Gastrocnemius medialis (tissue), 4 donors: ENCODE data around the gene SCN7A. TPM values are rescaled to one million over a fixed set of nuclear protein-coding genes. Genes with fewer than 3 reads are reported as not detected.

Experiments
- ATAC-seq, 2 donors: fragments of 150-250 bp; one replicate each; pipeline ENCODE4 v1.9.1; 2016
- DNase-seq, 2 donors: peaks; one replicate each; pipeline ENCODE4 v3.0.0-alpha.2; 2019
- H3K27ac ChIP-seq, 4 donors: fragments of 200-600 bp; sonication (generic); 1 replicate in 1 of 4; 2 replicates in 3 of 4; pipeline ENCODE4 v1.5.1; 2016 to 2018; ENCODE audit warnings: mild to moderate bottlenecking in 2 of 4, moderate library complexity in 1 of 4
- H3K27me3 ChIP-seq, 3 donors: fragments of 200-600 bp; sonication (generic) in 2 of 3; 1 replicate in 1 of 3; 2 replicates in 2 of 3; pipeline versions ENCODE4 v1.5.1 to v1.6.0; 2016 to 2019; ENCODE audit warnings: mild to moderate bottlenecking in 1 of 3, moderate library complexity in 1 of 3
- H3K36me3 ChIP-seq, 2 donors: fragments of 200-600 bp; sonication (generic) in 1 of 2; one replicate each; pipeline ENCODE4 v1.5.1; 2017 to 2018
- H3K4me1 ChIP-seq, 2 donors: fragments of 200-600 bp; sonication (generic) in 1 of 2; one replicate each; pipeline ENCODE4 v1.5.1; 2016 to 2017; ENCODE audit warnings: mild to moderate bottlenecking in 2 of 2
- H3K4me3 ChIP-seq, 4 donors: fragments of 200-600 bp; sonication (generic) in 3 of 4; 1 replicate in 1 of 4; 2 replicates in 3 of 4; pipeline ENCODE4 v1.5.1; 2016 to 2019; ENCODE audit warnings: mild to moderate bottlenecking in 2 of 4
- H3K9me3 ChIP-seq, 3 donors: fragments of 200-600 bp; sonication (generic) in 2 of 3; 1 replicate in 1 of 3; 2 replicates in 2 of 3; pipeline ENCODE4 v1.5.1; 2016 to 2019
- CTCF ChIP-seq, 5 experiments: fragments of 450-650 bp in 3 of 5; fragments of 200-600 bp in 2 of 5; sonication (generic) in 2 of 5; IDR thresholded peaks in 4 of 5; conservative IDR thresholded peaks in 1 of 5; 1 replicate in 4 of 5; 2 replicates in 1 of 5; pipeline ENCODE4 v1.5.1; 2016 to 2019; ENCODE audit warnings: antibody characterized with exemption in 5 of 5, mild to moderate bottlenecking in 3 of 5, moderate library complexity in 3 of 5
- POLR2A ChIP-seq, 2 donors: fragments of 450-650 bp; IDR thresholded peaks; one replicate each; pipeline ENCODE4 v1.6.1; 2017; ENCODE audit warnings: antibody characterized with exemption in 2 of 2, mild to moderate bottlenecking in 2 of 2, moderate library complexity in 2 of 2
- in situ Hi-C, 4 donors: fragments of 200-750 bp; cut with MboI; loops; one replicate each; pipeline versions ENCODE4 v1.15.0 to v1.8.0; 2017; ENCODE audit warnings: low sequenced_read_pairs in 4 of 4
- intact Hi-C: fragments of 100-400 bp; cut with DNase I; formaldehyde crosslinking; loops from one replicate; pipeline ENCODE4 v1.15.1; 2023; ENCODE audit warnings: low total_unique reads
- total RNA-seq, 4 donors: library from RNA; depleted of rRNA; stranded (reverse); fragments of >200 nt; gene quantifications; one replicate each; pipeline versions ENCODE4 v1.1.0 to v1.2.3, GENCODE V29; 2016

The SCN7A gene
- total RNA-seq, 4 donors from 2014 or later = 2.5 to 16.5 (median 5.2) TPM

- in situ Hi-C loops (no loop called here), intact Hi-C loops (no loop called here)
- H3K27me3 ChIP-seq = no peaks in the 10 kb centered on the region
- peaks cover 7 to 16% of the 10 kb centered on the region in 2 donors for H3K4me1 ChIP-seq
- no peaks in the 10 kb centered on the region for H3K9me3 ChIP-seq
- peak overlapping the region in 1 of 4 donors; percentile 6 for H3K27ac ChIP-seq
- TF ChIP-seq POLR2A (IDR thresholded peaks at IDR 0.05) = no peak
- no peak for TF ChIP-seq CTCF (IDR thresholded peaks at IDR 0.05 in 4 of 5, conservative IDR thresholded peaks at IDR 0.05 in 1 of 5)
- ATAC-seq (no peak), DNase-seq (no peak)
- peak overlapping the region; percentile 58 to 68 (median 60) for H3K4me3 ChIP-seq
- no peaks in the 10 kb centered on the region for H3K36me3 ChIP-seq
These were observed 117.6 kb downstream of the SCN7A start for GRCh38 chr2:166376488-166376828.

- Histone ChIP-seq H3K36me3 (no peaks in the 10 kb centered on the region), H3K4me3 (peak within 1 kb of the TSS; percentile 58 to 68 (median 60)), H3K27me3 (no peaks in the 10 kb centered on the region), H3K27ac (peak within 1 kb of the TSS in 2 of 4 donors; percentile 6), H3K9me3 (no peaks in the 10 kb centered on the region), H3K4me1 (peaks cover 7 to 16% of the 10 kb centered on the region in 2 donors)
- in situ Hi-C loops = no loop called here
- no peak for TF ChIP-seq CTCF (IDR thresholded peaks at IDR 0.05 in 4 of 5, conservative IDR thresholded peaks at IDR 0.05 in 1 of 5)
- TF ChIP-seq POLR2A (IDR thresholded peaks at IDR 0.05) = no peak
- DNase-seq (peak; percentile 33 to 45), ATAC-seq (peak; percentile 69 to 71)
- intact Hi-C loops = no loop called here
These were observed 118.1 kb downstream of the SCN7A start, which contains the start of gene SCN9A for GRCh38 chr2:166375736-166376487. SCN9A (minus strand) TSS chr2:166375944; CDS start chr2:166311756, 64,188 bp downstream.

- Histone ChIP-seq H3K4me1 (peaks cover 7 to 16% of the 10 kb centered on the region in 2 donors), H3K9me3 (no peaks in the 10 kb centered on the region), H3K27me3 (no peaks in the 10 kb centered on the region), H3K4me3 (peak overlapping the region; percentile 58 to 68 (median 60)), H3K27ac (peak overlapping the region in 1 of 4 donors; percentile 6), H3K36me3 (no peaks in the 10 kb centered on the region)
- DNase-seq (no peak), ATAC-seq (peak; percentile 26 to 41)
- in situ Hi-C loops (no loop called here), intact Hi-C loops (no loop called here)
- TF ChIP-seq CTCF (IDR thresholded peaks at IDR 0.05 in 4 of 5, conservative IDR thresholded peaks at IDR 0.05 in 1 of 5) (no peak), POLR2A (IDR thresholded peaks at IDR 0.05) (no peak)
These were observed 118.8 kb downstream of the SCN7A start for GRCh38 chr2:166375195-166375735.

GRCh38 chr2:166373951-166374350 is 120.1 kb downstream of the SCN7A start:
- H3K4me3 ChIP-seq = no peak overlapping the region
- DNase-seq (no peak), ATAC-seq (no peak)
- peaks cover 7 to 16% of the 10 kb centered on the region in 2 donors for H3K4me1 ChIP-seq
- no peaks in the 10 kb centered on the region for H3K9me3 ChIP-seq
- no peak overlapping the region for H3K27ac ChIP-seq
- intact Hi-C loops (no loop called here), in situ Hi-C loops (no loop called here)
- H3K36me3 ChIP-seq = no peaks in the 10 kb centered on the region
- no peaks in the 10 kb centered on the region for H3K27me3 ChIP-seq
- TF ChIP-seq CTCF (IDR thresholded peaks at IDR 0.05 in 4 of 5, conservative IDR thresholded peaks at IDR 0.05 in 1 of 5) = no peak
- TF ChIP-seq POLR2A (IDR thresholded peaks at IDR 0.05) = no peak
